Subcutaneous adipose tissue (tissue), 4 donors: ENCODE data around the gene ABCC11. TPM values are rescaled to one million over a fixed set of nuclear protein-coding genes. Genes with fewer than 3 reads are reported as not detected.

Experiments
- total RNA-seq, 4 donors: library from RNA; depleted of rRNA; stranded (reverse); fragments of >200 nt; gene quantifications; one replicate each; pipeline ENCODE4 v1.1.0, GENCODE V29; 2016
- TF ChIP-seq, protein P1 (sequence below): fragments of 450-650 bp; IDR thresholded peaks from one replicate; pipeline ENCODE4 v1.5.1; 2016; ENCODE audit warnings: low read depth, mild to moderate bottlenecking, control low read depth, antibody characterized with exemption, moderate library complexity

Gene ABCC11
- total RNA-seq, 4 donors from 2014 or later, result 0.44 TPM; not detected in 3

DNA sequence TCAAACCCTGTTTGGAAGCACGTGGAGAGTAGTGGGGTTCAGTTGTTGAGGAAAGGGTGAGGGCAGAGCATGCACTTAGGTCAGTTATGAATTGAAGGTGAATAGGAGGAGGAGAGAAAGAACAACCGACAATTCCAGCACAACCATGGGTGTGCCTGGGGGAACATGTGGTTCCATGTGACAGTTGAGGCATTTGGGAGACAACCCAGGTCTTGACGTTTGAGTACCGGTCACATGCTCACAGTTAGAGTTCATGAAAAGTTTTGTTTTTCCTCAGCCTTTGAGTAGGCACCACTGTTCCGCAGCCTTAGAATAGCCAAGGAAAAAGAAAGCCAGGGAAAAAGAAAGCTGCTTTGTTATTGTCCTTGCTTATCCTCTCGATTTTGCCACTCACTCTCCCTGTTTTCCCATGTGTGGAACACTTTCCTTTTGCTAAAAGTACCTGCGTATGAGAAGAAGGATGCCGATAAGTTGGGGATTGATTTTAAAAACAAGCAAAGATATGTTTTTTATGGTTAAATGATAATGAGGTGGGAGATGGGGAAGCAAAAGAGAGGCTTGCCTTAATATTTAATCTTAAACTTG is 25.6 kb upstream of the ABCC11 start:
- TF ChIP-seq, protein P1, sequence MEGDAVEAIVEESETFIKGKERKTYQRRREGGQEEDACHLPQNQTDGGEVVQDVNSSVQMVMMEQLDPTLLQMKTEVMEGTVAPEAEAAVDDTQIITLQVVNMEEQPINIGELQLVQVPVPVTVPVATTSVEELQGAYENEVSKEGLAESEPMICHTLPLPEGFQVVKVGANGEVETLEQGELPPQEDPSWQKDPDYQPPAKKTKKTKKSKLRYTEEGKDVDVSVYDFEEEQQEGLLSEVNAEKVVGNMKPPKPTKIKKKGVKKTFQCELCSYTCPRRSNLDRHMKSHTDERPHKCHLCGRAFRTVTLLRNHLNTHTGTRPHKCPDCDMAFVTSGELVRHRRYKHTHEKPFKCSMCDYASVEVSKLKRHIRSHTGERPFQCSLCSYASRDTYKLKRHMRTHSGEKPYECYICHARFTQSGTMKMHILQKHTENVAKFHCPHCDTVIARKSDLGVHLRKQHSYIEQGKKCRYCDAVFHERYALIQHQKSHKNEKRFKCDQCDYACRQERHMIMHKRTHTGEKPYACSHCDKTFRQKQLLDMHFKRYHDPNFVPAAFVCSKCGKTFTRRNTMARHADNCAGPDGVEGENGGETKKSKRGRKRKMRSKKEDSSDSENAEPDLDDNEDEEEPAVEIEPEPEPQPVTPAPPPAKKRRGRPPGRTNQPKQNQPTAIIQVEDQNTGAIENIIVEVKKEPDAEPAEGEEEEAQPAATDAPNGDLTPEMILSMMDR, result no peak

DNA sequence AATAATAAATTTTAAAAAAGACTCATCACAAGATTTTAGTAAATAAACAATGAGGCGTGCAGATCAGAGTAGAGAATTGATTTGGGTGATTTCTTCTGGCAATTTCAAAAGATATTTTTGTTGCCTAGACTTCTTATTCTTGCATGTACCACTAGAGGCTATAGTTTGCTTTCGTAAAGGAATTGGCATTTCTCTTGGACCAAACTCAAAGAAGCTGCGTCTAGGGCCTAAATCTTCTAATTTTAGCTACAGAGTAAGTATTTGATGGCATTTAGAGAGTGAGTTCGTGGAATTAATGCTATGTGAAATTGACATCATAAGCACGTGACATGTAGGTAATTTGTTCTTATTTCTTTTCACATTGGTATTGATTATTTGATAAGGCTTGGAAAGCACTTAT is 24.4 kb upstream of the ABCC11 start:
- TF ChIP-seq, protein P1, result no peak

DNA sequence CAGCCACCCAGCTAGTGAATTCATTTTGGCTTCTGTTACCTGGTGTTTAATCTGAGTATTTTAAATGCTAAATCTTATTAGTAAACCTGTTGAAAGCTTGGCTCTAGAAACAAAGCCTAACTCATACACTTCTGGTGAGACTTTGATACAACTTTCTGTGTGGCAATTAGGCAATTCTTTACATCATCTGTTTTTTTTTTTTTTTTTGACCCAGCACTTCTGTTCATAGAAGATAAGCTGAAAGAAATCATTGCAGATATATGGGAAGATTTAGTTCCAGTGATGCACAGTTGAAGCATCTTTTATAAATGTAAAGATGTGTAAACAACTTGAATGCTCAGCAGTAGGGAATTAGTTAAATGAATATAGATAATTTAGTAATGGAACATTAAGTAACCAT is 21.7 kb upstream of the ABCC11 start:
- TF ChIP-seq, protein P1, result no peak

DNA sequence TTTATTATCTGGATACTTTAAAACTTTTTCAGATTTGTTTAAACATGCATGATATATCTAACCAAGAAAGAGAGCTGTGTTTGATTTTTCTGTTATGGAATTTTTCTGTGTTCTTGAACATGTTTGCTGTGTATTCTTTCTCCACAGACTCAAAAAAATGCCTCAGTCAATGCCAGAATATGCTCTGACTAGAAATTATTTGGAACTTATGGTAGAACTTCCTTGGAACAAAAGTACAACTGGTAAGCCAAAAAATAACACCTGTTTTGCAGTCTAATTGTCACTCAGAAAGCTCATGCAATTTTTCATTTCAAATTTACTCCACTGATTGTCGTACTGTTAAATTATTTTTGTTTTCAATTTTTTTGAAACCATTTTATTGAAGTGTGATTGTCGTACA is 15.3 kb upstream of the ABCC11 start:
- TF ChIP-seq, protein P1, result no peak

DNA sequence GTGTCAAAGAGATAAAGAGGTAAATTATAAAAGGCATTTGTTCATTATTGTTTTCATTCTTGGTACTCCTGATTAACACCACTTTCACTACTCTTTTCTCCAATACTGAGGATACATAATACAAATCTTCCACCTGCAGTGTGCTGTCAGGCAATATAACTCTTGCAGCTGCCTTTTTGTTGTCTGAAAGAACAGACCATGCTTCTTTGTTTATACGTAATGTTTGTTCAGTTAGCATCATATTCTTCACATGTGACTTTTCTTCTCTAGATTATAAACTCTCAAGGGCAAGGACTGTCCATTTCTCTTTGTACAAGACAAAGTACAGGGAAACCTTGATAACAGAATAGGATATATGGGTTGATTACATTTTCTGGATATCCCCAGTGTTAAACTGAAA is 14.2 kb upstream of the ABCC11 start:
- TF ChIP-seq, protein P1, result no peak

DNA sequence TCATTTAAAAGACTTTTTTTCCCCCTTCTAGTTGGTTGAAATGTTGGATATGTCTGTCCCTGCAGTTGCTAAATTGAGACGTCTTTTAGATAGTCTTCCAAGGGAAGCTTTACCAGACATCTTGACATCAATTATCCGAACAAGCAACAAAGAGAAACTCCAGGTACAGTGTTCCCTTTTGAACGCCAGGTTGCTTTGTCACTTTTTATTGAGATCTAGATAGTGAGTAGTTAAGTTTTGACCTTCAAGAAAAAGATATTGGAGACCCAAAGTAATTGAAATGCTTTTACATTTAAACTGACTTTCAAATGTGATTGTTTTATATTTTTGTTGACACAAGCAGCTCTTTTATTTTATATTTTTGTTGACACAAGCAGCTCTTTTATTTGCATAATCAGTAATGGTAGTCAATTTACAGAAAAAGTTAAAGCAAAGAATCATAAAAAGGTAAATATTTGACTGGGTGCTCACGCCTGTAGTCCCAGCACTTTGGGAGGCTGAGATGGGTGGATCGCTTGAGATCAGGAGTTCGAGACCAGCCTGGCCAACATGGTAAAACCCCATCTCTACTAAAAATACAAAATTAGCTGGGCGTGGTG is 9.3 kb upstream of the ABCC11 start:
- TF ChIP-seq, protein P1, result no peak

DNA sequence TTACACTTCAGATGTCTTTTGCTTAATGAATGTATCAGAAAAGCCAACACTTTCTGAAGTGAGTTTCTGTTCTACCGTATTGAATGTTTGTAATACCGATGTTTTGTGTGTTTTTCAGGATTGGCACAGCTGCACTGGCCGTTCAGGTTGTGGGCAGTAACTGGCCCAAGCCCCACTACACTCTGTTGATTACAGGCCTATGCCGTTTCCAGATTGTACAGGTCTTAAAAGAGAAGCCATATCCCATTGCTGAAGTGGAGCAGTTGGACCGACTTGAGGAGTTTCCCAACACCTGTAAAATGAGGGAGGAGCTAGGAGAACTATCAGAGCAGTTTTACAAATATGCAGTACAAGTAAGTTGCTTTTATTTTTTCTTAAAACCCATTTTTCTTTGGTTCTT is 4.7 kb upstream of the ABCC11 start:
- TF ChIP-seq, protein P1, result no peak
